Measurements from ENCODE around the gene ACSM2B. TPM values are rescaled to one million over a fixed set of nuclear protein-coding genes. Genes with fewer than 3 reads are reported as not detected.
"Not testable (repeated sequence)": the region's sequence is repeated elsewhere in the genome, so short reads cannot be mapped to it uniquely, and the experiment has no call there.

Gene ACSM2B
- total and polyA plus RNA-seq, 12 donors, result 0.01 to 0.13 TPM; not detected in 10

- DNase-seq (peak in 1 of 2 donors; percentile 14), ATAC-seq (peak in 7 of 8 donors; percentile 38 to 87 (median 67))
- intact Hi-C loops (cut with DNase I), result no loop called here
- Histone ChIP-seq H3K4me3 (no peak overlapping the region), H3K9me3 (peaks cover 0 to 32% (median 8%) of the 10 kb centered on the region in 11 donors), H3K36me3 (no peaks in the 10 kb centered on the region), H3K27me3 (no peaks in the 10 kb centered on the region), H3K4me1 (peaks cover 0 to 6% (median 0%) of the 10 kb centered on the region in 9 donors), H3K27ac (no peak overlapping the region)
- no peak for TF ChIP-seq CTCF (IDR thresholded peaks at IDR 0.05)
- WGBS, 2 donors, result 33 to 40% methylated on average over 1 of the region's 1 CpG
Observed at GRCh38 chr16:20510323-20510722, 65.8 kb downstream of the ACSM2B start.

- Histone ChIP-seq H3K9me3 (peaks cover 0 to 41% (median 8%) of the 10 kb centered on the region in 11 donors), H3K27me3 (no peaks in the 10 kb centered on the region), H3K4me1 (peaks cover 0 to 5% (median 0%) of the 10 kb centered on the region in 9 donors), H3K4me3 (no peak overlapping the region), H3K27ac (no peak overlapping the region), H3K36me3 (no peaks in the 10 kb centered on the region)
- ATAC-seq, result no peak
- no peak for TF ChIP-seq CTCF (IDR thresholded peaks at IDR 0.05)
- no peak for DNase-seq
- intact Hi-C loops (cut with DNase I), result no loop called here
- WGBS, 2 donors, result 73 to 85% methylated on average over 2 of the region's 2 CpGs
Observed at GRCh38 chr16:20507280-20507679, 68.9 kb downstream of the ACSM2B start.

DNA sequence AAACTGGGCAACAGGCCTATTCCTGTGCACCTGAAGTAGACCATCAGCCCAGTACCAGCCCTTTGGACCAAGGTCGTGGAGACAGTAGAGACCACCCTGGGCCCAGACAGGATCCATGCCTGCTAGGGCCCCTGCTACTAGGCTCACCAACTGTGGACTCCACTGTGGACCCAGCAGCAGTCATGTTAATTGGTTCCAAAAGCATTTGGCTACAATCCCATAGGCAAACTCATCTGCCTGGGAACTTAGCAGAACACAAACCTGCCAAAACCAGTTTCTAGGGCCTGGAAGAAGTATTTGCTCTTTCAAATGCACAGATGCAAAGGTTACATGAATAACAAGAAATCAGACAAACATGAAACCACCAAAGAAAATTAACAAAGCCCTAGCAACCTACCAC is 71.7 kb downstream of the ACSM2B start:
- ATAC-seq (peak in 1 of 8 donors; percentile 50), DNase-seq (no peak)
- no peaks in the 10 kb centered on the region for H3K27me3 ChIP-seq
- no peaks in the 10 kb centered on the region for H3K36me3 ChIP-seq
- peaks cover 0 to 41% (median 8%) of the 10 kb centered on the region in 11 donors for H3K9me3 ChIP-seq
- no peak overlapping the region for H3K27ac ChIP-seq
- H3K4me3 ChIP-seq, result no peak overlapping the region
- no peak for TF ChIP-seq CTCF (IDR thresholded peaks at IDR 0.05)
- intact Hi-C loops (cut with DNase I), result no loop called here
- H3K4me1 ChIP-seq, result no peaks in the 10 kb centered on the region
- WGBS, 2 donors, result 68 to 88% methylated on average over 1 of the region's 1 CpG

DNA sequence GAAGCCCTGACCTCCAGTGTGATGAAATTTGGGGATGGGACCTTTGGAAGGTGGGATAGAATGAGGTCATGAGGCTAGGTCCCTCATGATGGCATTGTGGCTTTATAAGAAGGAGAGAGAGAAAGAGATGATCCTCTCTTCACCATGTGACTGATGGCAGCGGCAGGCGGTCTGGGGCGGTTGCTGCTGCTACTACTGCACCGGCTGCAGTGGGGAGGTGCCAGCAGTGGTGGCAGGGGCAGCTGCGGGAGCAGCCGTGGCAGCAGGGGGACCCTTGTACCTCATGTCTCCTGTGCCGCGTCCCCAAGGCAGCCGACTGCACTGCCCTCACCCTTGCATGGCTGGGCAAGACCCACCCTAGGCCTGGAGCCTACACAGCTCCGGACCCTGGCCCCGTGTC is 84.7 kb downstream of the ACSM2B start:
- peak in 1 of 8 donors; percentile 18 for ATAC-seq
- intact Hi-C loops (cut with DNase I); H3K4me1 ChIP-seq; H3K27ac ChIP-seq; DNase-seq; H3K4me3 ChIP-seq; H3K36me3 ChIP-seq; H3K27me3 ChIP-seq; H3K9me3 ChIP-seq: not testable (repeated sequence)
- WGBS, 2 donors, result no CpG with 5 or more reads among the region's 11 CpGs

- H3K9me3 ChIP-seq; DNase-seq; H3K27ac ChIP-seq; H3K36me3 ChIP-seq; H3K4me1 ChIP-seq; ATAC-seq; intact Hi-C loops (cut with DNase I); H3K27me3 ChIP-seq; H3K4me3 ChIP-seq: not testable (repeated sequence)
- no CpG with 5 or more reads among the region's 3 CpGs for WGBS, 2 donors
Observed at GRCh38 chr16:20490994-20491393, 85.2 kb downstream of the ACSM2B start.

Other genes starting within 250 kb of the ACSM2B start
- gene GP2, start 248.9 kb downstream of the ACSM2B start, total RNA-seq, result 1 to 10 TPM in 7 of 10 donors, not detected in 3; 2.1 to 3.8 (median 3.0) TPM
- gene GP2, start 248.9 kb downstream of the ACSM2B start, polyA plus RNA-seq, result under 1 TPM in 1 of 2 donors, not detected in 1; 0.54 TPM
- gene UMOD, start 223.7 kb downstream of the ACSM2B start, total RNA-seq, result not detected
- gene UMOD, start 223.7 kb downstream of the ACSM2B start, polyA plus RNA-seq, result not detected
- not detected for gene PDILT, start 171.6 kb downstream of the ACSM2B start, total RNA-seq
- not detected for gene PDILT, start 171.6 kb downstream of the ACSM2B start, polyA plus RNA-seq
- 10 to 100 TPM in 2 of 10 donors, 1 to 10 TPM in 4, under 1 TPM in 4; 0.57 to 16.5 (median 1.5) TPM for gene ACSM5, start 166.8 kb downstream of the ACSM2B start, total RNA-seq
- 1 to 10 TPM in 1 of 2 donors, under 1 TPM in 1; 0.32 to 1.7 TPM for gene ACSM5, start 166.8 kb downstream of the ACSM2B start, polyA plus RNA-seq
- gene ACSM2A, start 124.8 kb downstream of the ACSM2B start, total RNA-seq, result not detected
- gene ACSM2A, start 124.8 kb downstream of the ACSM2B start, polyA plus RNA-seq, result not detected
- gene ACSM1, start 121.3 kb upstream of the ACSM2B start, total RNA-seq, result under 1 TPM in 4 of 10 donors, not detected in 6; 0.13 to 0.49 (median 0.33) TPM
- gene ACSM1, start 121.3 kb upstream of the ACSM2B start, polyA plus RNA-seq, result under 1 TPM in 1 of 2 donors, not detected in 1; 0.06 TPM
- 10 to 100 TPM; 15.5 to 20.9 (median 19.2) TPM for gene THUMPD1, start 165.5 kb upstream of the ACSM2B start, total RNA-seq
- gene THUMPD1, start 165.5 kb upstream of the ACSM2B start, polyA plus RNA-seq, result 10 to 100 TPM in 1 of 2 donors, 1 to 10 TPM in 1; 7.5 to 14.2 TPM
- 10 to 100 TPM in 2 of 10 donors, 1 to 10 TPM in 8; 2.3 to 13.1 (median 5.9) TPM for gene ACSM3, start 187.6 kb upstream of the ACSM2B start, total RNA-seq
- 10 to 100 TPM in 1 of 2 donors, 1 to 10 TPM in 1; 3.8 to 45.1 TPM for gene ACSM3, start 187.6 kb upstream of the ACSM2B start, polyA plus RNA-seq
- gene ERI2, start 230.1 kb upstream of the ACSM2B start, total RNA-seq, result 10 to 100 TPM in 8 of 10 donors, 1 to 10 TPM in 2; 8.1 to 13.6 (median 12.0) TPM
- 10 to 100 TPM in 1 of 2 donors, 1 to 10 TPM in 1; 3.2 to 10.6 TPM for gene ERI2, start 230.1 kb upstream of the ACSM2B start, polyA plus RNA-seq
- gene REXO5, start 230.2 kb upstream of the ACSM2B start, total RNA-seq, result 1 to 10 TPM; 3.1 to 6.9 (median 5.2) TPM
- 1 to 10 TPM; 2.0 to 2.6 TPM for gene REXO5, start 230.2 kb upstream of the ACSM2B start, polyA plus RNA-seq

Measured in heart right ventricle (tissue), 16 donors.